Astrocyte (in vitro differentiated cells and primary cell): ENCODE measurements around the gene CHRNB2.

ENCODE experiments used
- EZH2 ChIP-seq: IDR thresholded peaks from 2 replicates; pipeline ENCODE4 v1.6.1; 2012; ENCODE audit warnings: mild to moderate bottlenecking, low read length, inconsistent platforms; ENCODE audit not compliant: insufficient read depth
- TF ChIP-seq, protein P1 (sequence below): IDR thresholded peaks from 2 replicates; pipeline ENCODE4 v1.5.1; 2011; ENCODE audit warnings: low read depth, mild to moderate bottlenecking, inconsistent platforms, low read length, moderate library complexity; ENCODE audit not compliant: insufficient read depth

DNA sequence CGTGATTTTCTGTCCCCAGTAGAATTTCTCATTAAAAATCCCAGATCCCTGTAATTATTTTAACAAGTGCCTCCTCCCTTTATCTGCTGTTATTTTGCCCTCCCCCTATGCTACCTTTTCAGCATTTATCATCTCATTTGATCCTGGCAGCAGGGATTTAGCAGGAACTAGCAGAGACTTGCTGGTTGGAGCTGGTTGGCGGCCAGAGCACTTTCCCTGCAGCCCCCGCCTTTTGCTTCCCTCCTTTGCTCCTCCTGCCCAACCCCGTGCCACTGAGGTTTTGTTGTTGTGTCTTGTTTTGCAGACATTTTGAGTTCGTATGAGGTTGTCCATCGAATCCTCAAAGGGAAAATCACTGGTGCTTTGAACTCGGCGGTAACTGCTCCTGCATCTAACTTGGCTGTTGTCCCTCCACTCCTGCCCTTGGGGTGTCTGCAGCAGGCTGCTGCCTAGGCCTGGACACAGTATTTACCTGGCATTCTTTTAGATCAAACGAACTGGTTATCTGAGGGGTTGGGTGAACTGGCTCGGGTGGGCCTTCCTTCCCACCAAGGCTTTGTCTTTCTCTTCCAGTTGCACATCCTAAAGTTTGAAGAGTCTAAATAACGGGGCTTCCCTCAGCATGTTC is 20.4 kb upstream of the CHRNB2 start:
- TF ChIP-seq, protein P1, sequence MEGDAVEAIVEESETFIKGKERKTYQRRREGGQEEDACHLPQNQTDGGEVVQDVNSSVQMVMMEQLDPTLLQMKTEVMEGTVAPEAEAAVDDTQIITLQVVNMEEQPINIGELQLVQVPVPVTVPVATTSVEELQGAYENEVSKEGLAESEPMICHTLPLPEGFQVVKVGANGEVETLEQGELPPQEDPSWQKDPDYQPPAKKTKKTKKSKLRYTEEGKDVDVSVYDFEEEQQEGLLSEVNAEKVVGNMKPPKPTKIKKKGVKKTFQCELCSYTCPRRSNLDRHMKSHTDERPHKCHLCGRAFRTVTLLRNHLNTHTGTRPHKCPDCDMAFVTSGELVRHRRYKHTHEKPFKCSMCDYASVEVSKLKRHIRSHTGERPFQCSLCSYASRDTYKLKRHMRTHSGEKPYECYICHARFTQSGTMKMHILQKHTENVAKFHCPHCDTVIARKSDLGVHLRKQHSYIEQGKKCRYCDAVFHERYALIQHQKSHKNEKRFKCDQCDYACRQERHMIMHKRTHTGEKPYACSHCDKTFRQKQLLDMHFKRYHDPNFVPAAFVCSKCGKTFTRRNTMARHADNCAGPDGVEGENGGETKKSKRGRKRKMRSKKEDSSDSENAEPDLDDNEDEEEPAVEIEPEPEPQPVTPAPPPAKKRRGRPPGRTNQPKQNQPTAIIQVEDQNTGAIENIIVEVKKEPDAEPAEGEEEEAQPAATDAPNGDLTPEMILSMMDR: no peak
- no peak for TF ChIP-seq EZH2
